Astrocyte of the cerebellum (primary cell): ENCODE data around the gene ZSWIM8.

ENCODE experiments used
- DNase-seq: peaks from one replicate; pipeline ENCODE4 v3.0.0-alpha.2; 2011; ENCODE audit warnings: low read depth
- H3K4me3 ChIP-seq: 2 replicates; pipeline ENCODE4 v1.5.1; 2011; ENCODE audit warnings: mild to moderate bottlenecking, low read depth, low read length, moderate library complexity
- CTCF ChIP-seq: IDR thresholded peaks from 2 replicates; pipeline ENCODE4 v1.5.1; 2012; ENCODE audit warnings: low read length, low read depth, moderate library complexity, mild to moderate bottlenecking; ENCODE audit errors: missing control alignments
- in situ Hi-C: cut with HindIII; loops from 2 replicates; pipeline ENCODE4 v1.10.0; 2017; ENCODE audit warnings: low sequenced_read_pairs

ZSWIM8 gene

GRCh38 chr10:73837072-73837471 is 51.7 kb downstream of the ZSWIM8 start:
- H3K4me3 ChIP-seq = no peak overlapping the region
- in situ Hi-C loops = no loop called here
- DNase-seq = no peak
- no peak for TF ChIP-seq CTCF

GRCh38 chr10:73838008-73838567 is 52.7 kb downstream of the ZSWIM8 start:
- in situ Hi-C loops = no loop called here
- TF ChIP-seq CTCF = no peak
- DNase-seq = no peak
- no peak overlapping the region for H3K4me3 ChIP-seq

DNA sequence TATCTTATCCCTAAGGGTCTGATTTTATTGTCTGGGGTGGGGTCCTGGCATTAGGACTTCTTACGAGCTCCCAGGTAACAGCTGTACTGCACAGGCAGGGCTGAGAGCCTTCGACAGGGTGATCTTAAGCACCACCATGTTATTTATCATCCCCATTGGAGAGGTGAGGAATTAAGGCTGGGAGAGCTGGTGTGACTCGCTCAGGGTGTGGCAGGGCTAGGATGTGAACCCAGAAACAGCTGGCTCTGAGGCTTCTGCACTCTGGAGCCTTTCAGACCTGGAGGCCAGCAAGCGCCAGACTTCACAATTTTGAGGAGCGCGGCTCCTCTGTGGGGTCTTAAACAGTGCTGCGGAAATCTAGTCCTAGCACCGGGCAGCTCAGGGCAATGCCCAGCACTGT is 53.4 kb downstream of the ZSWIM8 start:
- TF ChIP-seq CTCF = no peak
- DNase-seq = no peak
- no peak overlapping the region for H3K4me3 ChIP-seq
- in situ Hi-C loops = no loop called here

GRCh38 chr10:73839276-73839966 is 54.0 kb downstream of the ZSWIM8 start:
- no peak for DNase-seq
- in situ Hi-C loops = no loop called here
- no peak overlapping the region for H3K4me3 ChIP-seq
- TF ChIP-seq CTCF = no peak

DNA sequence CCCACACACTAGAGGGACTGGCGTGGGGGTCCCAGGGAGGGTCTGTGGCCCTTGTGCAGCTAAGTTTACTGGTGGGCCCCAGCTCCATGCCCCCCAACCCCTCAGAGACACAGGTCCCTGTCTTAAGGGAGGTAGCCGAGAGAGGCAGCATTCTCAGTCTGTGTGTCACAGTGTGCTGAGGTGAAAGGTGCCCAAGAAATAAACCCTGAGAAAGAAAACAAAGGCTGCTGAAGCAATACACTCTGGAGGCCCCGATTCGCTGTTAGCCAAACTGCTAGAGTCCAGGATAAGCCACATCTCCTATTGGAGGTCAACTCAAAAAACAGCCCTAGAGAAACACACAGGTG is 54.6 kb downstream of the ZSWIM8 start:
- no peak for TF ChIP-seq CTCF
- no peak for DNase-seq
- H3K4me3 ChIP-seq = no peak overlapping the region
- in situ Hi-C loops = no loop called here

DNA sequence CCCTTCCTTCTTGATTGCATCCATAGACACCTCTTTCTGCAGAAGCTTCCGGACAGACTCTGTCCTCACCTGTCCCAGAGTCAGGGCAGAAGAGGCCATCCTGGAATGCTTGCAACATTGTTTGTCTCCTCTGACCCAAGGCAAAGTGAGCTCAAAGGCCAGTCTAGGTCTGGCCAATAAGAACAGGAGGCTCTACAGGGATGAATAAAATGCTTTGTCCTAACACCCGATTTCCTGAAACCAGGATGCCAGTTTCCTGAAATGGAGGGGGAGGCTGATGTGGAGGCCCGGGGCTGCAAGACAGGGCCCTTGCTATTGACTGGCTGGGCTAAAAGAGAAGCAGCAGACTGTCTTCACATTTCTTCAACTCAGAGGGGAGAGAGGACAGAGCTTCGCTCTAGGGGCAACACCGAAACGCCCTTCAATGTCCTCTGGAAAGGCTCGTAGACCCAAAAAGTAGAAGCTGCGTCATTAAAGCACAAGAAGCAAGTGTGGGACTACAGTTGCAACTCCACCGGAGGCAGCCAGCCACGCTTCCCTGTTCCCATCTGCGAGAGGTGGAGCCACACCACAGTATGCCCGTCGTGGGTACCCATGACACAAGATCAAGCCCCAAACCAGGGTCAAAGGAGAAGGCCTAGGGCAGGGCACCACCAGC is 55.1 kb downstream of the ZSWIM8 start:
- no peak for TF ChIP-seq CTCF
- DNase-seq = no peak
- in situ Hi-C loops = no loop called here
- no peak overlapping the region for H3K4me3 ChIP-seq
